OCI-LY7 (cell line): ENCODE results near the gene KLRD1. TPM values are rescaled to one million over a fixed set of nuclear protein-coding genes. Genes with fewer than 3 reads are reported as not detected.

Experiments
- BruUV-seq: library from RNA; stranded (reverse); fragments of 400-500 nt; replicated peaks from 2 replicates; lab custom pipeline; 2021; lab: Mats Ljungman, UMichigan
- CTCF ChIA-PET: fragments of 300-600 bp; sonication (Branson Sonifier 250); formaldehyde crosslinking; loops from one replicate; lab custom pipeline; 2022; ENCODE audit warnings: antibody characterized with exemption; ENCODE audit not compliant: unreplicated experiment; lab: Charles Lee
- POLR2A ChIA-PET: fragments of 300-600 bp; sonication (Branson Sonifier 250); formaldehyde crosslinking; loops from one replicate; lab custom pipeline; 2022; ENCODE audit warnings: antibody characterized with exemption; lab: Charles Lee
- DNase-seq: peaks from one replicate; pipeline ENCODE4 v3.0.0-alpha.2; 2015; ENCODE audit warnings: low spot score
- H2AFZ ChIP-seq: fragments of 200-600 bp; sonication (generic), shearing (Covaris generic); 2 replicates; pipeline ENCODE4 v1.6.1; 2014; ENCODE audit warnings: mild to moderate bottlenecking, antibody characterized with exemption, low read length, moderate library complexity
- H3K27ac ChIP-seq: fragments of 200-600 bp; sonication (generic); 2 replicates; pipeline ENCODE4 v1.5.1; 2014; ENCODE audit warnings: mixed run types, low read depth, mild to moderate bottlenecking, moderate library complexity, low read length, inconsistent platforms; ENCODE audit not compliant: poor library complexity, severe bottlenecking
- H3K36me3 ChIP-seq: fragments of 200-600 bp; sonication (generic); 2 replicates; pipeline ENCODE4 v1.6.1; 2014; ENCODE audit warnings: mild to moderate bottlenecking, antibody characterized with exemption, low read length, moderate library complexity, mixed read lengths; ENCODE audit not compliant: insufficient read depth
- H3K4me1 ChIP-seq: fragments of 200-600 bp; sonication (generic); 2 replicates; pipeline ENCODE4 v1.5.1; 2014; ENCODE audit warnings: mild to moderate bottlenecking, low read length; ENCODE audit not compliant: insufficient read depth, poor library complexity, severe bottlenecking
- H3K4me2 ChIP-seq: fragments of 200-600 bp; sonication (generic); 2 replicates; pipeline ENCODE4 v1.6.1; 2014; ENCODE audit warnings: mild to moderate bottlenecking, low read length
- H3K4me3 ChIP-seq: fragments of 200-600 bp; sonication (generic); 2 replicates; pipeline ENCODE4 v1.5.1; 2014; ENCODE audit warnings: mild to moderate bottlenecking, low read depth, low read length; ENCODE audit not compliant: poor library complexity, severe bottlenecking
- H3K79me2 ChIP-seq: fragments of 200-600 bp; sonication (generic); 2 replicates; pipeline ENCODE4 v1.6.1; 2016; ENCODE audit warnings: low read depth, mild to moderate bottlenecking, low read length, moderate library complexity, mixed read lengths; ENCODE audit not compliant: insufficient read depth
- H3K9me2 ChIP-seq: fragments of 200-600 bp; sonication (generic); 2 replicates; pipeline ENCODE4 v1.6.1; 2016; ENCODE audit warnings: mild to moderate bottlenecking, low read length, mixed read lengths; ENCODE audit not compliant: insufficient read depth
- H3K9me3 ChIP-seq: fragments of 200-600 bp; sonication (generic); 2 replicates; pipeline ENCODE4 v1.6.1; 2014; ENCODE audit warnings: mild to moderate bottlenecking, mixed run types, low read length, mixed read lengths
- H4K20me1 ChIP-seq: fragments of 200-600 bp; sonication (generic); 2 replicates; pipeline ENCODE4 v1.6.1; 2014; ENCODE audit warnings: mild to moderate bottlenecking, antibody characterized with exemption, low read length, moderate library complexity, mixed read lengths; ENCODE audit not compliant: insufficient read depth
- EZH2phosphoT487 ChIP-seq: fragments of 200-600 bp; sonication (generic); IDR thresholded peaks from 2 replicates; pipeline ENCODE4 v1.6.1; 2018; ENCODE audit warnings: low read depth, borderline replicate concordance, mild to moderate bottlenecking, mixed run types, antibody characterized with exemption, low read length, moderate library complexity, mixed read lengths
- intact Hi-C: fragments of 100-400 bp; cut with micrococcal nuclease; formaldehyde crosslinking; loops from one replicate; pipeline ENCODE4 v1.10.0; 2022; ENCODE audit not compliant: unreplicated experiment
- total RNA-seq, 2 experiments: library from RNA; depleted of rRNA in 1 of 2; stranded (reverse); fragments of >200 nt in 1 of 2; shearing (Covaris generic) in 1 of 2; gene quantifications; 2 replicates each; pipeline ENCODE4 v1.2.3, GENCODE V29; 2014 to 2022
- TF ChIP-seq, protein P1 (sequence below): fragments of 200-600 bp; sonication (generic); conservative IDR thresholded peaks from 2 replicates; pipeline ENCODE4 v1.5.1; 2014; ENCODE audit warnings: mild to moderate bottlenecking, antibody characterized with exemption, low read length, moderate library complexity, mixed read lengths

KLRD1 gene
- total RNA-seq, 2 experiments from 2014 or later: under 0.01 to 0.04 TPM

GRCh38 chr12:10268037-10268436, 39.6 kb upstream of the KLRD1 start:
- no peak overlapping the region for H3K4me3 ChIP-seq
- no peak overlapping the region for H3K4me2 ChIP-seq
- H3K36me3 ChIP-seq: no peaks in the 10 kb centered on the region
- H4K20me1 ChIP-seq: no peaks in the 10 kb centered on the region
- TF ChIP-seq EZH2phosphoT487: no peak
- TF ChIP-seq, protein P1, sequence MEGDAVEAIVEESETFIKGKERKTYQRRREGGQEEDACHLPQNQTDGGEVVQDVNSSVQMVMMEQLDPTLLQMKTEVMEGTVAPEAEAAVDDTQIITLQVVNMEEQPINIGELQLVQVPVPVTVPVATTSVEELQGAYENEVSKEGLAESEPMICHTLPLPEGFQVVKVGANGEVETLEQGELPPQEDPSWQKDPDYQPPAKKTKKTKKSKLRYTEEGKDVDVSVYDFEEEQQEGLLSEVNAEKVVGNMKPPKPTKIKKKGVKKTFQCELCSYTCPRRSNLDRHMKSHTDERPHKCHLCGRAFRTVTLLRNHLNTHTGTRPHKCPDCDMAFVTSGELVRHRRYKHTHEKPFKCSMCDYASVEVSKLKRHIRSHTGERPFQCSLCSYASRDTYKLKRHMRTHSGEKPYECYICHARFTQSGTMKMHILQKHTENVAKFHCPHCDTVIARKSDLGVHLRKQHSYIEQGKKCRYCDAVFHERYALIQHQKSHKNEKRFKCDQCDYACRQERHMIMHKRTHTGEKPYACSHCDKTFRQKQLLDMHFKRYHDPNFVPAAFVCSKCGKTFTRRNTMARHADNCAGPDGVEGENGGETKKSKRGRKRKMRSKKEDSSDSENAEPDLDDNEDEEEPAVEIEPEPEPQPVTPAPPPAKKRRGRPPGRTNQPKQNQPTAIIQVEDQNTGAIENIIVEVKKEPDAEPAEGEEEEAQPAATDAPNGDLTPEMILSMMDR: 0 out of 2 replicates have a peak, but pooled peaks have one; percentile 26
- H3K27ac ChIP-seq: no peak overlapping the region
- POLR2A ChIA-PET: interaction anchor here (0.5 to 1.3 kb wide), 4 partner anchors 17 to 98 kb away, joined by 3 to 4 read pairs (median 3); no protein-coding TSS in a partner anchor
- no TSS peak for BruUV-seq
- H3K9me3 ChIP-seq: peaks cover 4% of the 10 kb centered on the region; the same call in 1 of the 2 replicates
- H3K79me2 ChIP-seq: no peaks in the 10 kb centered on the region
- H2AFZ ChIP-seq: peak overlapping the region; percentile 52; the same call in 1 of the 2 replicates
- CTCF ChIA-PET: no interaction called here
- H3K9me2 ChIP-seq: no peaks in the 10 kb centered on the region
- H3K4me1 ChIP-seq: peaks cover 10% of the 10 kb centered on the region
- DNase-seq: peak; percentile 53
- intact Hi-C loops: no loop called here

GRCh38 chr12:10272467-10272866, 35.2 kb upstream of the KLRD1 start:
- Histone ChIP-seq H3K4me3 (no peak overlapping the region), H3K79me2 (no peaks in the 10 kb centered on the region), H3K9me3 (peaks cover 14% of the 10 kb centered on the region; the same call in 1 of the 2 replicates), H4K20me1 (no peaks in the 10 kb centered on the region), H3K9me2 (no peaks in the 10 kb centered on the region), H2AFZ (peak overlapping the region; percentile 47; the same call in 1 of the 2 replicates), H3K4me2 (no peak overlapping the region), H3K27ac (no peak overlapping the region), H3K4me1 (peaks cover 9% of the 10 kb centered on the region), H3K36me3 (no peaks in the 10 kb centered on the region)
- ChIA-PET POLR2A (interaction anchor here (0.6 kb wide), 1 partner anchor 112 kb away, joined by 3 read pairs; no protein-coding TSS in a partner anchor), CTCF (no interaction called here)
- no peak for TF ChIP-seq EZH2phosphoT487
- TF ChIP-seq, protein P1: no peak
- BruUV-seq: no TSS peak
- intact Hi-C loops: no loop called here
- no peak for DNase-seq

GRCh38 chr12:10276774-10277173, 30.9 kb upstream of the KLRD1 start:
- no peak overlapping the region for H3K27ac ChIP-seq
- no TSS peak for BruUV-seq
- no peak for TF ChIP-seq EZH2phosphoT487
- TF ChIP-seq, protein P1: no peak
- no peaks in the 10 kb centered on the region for H3K79me2 ChIP-seq
- intact Hi-C loops: no loop called here
- H3K9me2 ChIP-seq: no peaks in the 10 kb centered on the region
- CTCF ChIA-PET: no interaction called here
- H2AFZ ChIP-seq: no peak overlapping the region
- POLR2A ChIA-PET: interaction anchor here (0.7 to 1.2 kb wide), 3 partner anchors 9 to 326 kb away, joined by 3 read pairs; no protein-coding TSS in a partner anchor
- no peaks in the 10 kb centered on the region for H3K36me3 ChIP-seq
- peaks cover 16% of the 10 kb centered on the region; the same call in 1 of the 2 replicates for H3K9me3 ChIP-seq
- H3K4me1 ChIP-seq: no peaks in the 10 kb centered on the region
- H4K20me1 ChIP-seq: no peaks in the 10 kb centered on the region
- no peak overlapping the region for H3K4me2 ChIP-seq
- H3K4me3 ChIP-seq: no peak overlapping the region
- DNase-seq: no peak
